Neural progenitor cell (in vitro differentiated cells): ENCODE measurements around the gene DOCK3.

Experiments
- CTCF ChIP-seq: fragments of 200-600 bp; sonication (generic); IDR thresholded peaks from 2 replicates; pipeline ENCODE4 v1.5.1; 2017; ENCODE audit warnings: antibody characterized with exemption, mild to moderate bottlenecking
- EZH2 ChIP-seq: fragments of 200-600 bp; sonication (generic); IDR thresholded peaks from 2 replicates; pipeline ENCODE4 v1.6.1; 2017; ENCODE audit warnings: antibody characterized with exemption, mild to moderate bottlenecking, moderate library complexity
- EZH2phosphoT487 ChIP-seq: fragments of 200-600 bp; sonication (generic); IDR thresholded peaks from 2 replicates; pipeline ENCODE4 v1.6.1; 2017; ENCODE audit warnings: antibody characterized with exemption

- TF ChIP-seq CTCF (no peak), EZH2 (no peak), EZH2phosphoT487 (no peak)
Observed at GRCh38 chr3:50924638-50925037, 249.9 kb downstream of the DOCK3 start.
